ENCODE results near the gene LMF1. TPM values are rescaled to one million over a fixed set of nuclear protein-coding genes. Genes with fewer than 3 reads are reported as not detected.

LMF1 gene
- total RNA-seq, 2 experiments from 2014 or later: 17.0 to 31.4 TPM

DNA sequence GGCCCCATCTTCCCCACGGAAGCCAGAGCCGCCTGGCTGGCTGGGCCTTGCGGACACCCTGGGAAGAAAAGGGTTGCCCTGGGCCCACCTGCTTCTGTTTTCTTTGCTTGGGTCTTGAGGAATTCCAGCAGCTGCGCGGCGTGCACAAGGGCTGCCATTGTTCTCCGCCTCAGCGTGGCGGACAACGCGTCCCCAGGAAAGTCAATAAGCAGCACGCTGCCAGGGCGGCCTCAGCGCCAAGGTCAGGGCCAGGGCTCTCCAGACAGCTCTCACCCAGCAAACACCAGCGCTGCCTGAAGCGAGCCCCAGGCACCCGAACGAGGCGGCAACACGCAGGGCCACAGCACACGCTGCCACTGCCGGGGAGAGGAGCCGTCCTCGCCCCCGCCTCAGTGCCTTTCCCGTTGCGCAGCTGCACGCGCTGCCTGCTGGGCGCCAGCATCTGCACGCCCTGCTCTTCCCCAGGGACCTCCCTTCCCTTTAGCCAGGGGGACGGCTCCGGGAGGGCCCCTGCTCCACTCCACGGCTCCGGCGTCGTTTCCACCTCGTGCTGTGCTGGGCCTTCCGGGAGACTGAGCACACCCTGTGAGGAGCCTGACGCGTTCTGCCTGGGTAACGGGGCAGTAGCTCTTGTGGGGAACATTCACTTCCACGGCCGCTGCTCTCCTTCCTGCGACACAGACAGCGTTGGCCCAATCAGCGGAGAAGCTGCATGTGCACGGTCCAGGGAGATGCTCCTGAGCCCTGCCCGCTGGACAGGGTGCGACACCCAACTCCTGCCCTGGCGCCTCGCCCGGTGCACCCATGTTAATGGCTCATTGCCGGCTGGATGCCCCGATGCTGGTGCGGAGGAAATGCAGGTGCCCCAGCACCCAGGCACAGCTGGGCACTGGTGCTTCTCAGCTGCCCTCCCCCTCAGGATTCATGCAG lies 57.8 kb downstream of the LMF1 start:
- CTCF ChIA-PET (ENCODE audit: unreplicated experiment): no interaction called here
- Histone ChIP-seq H3K27ac (ENCODE audit: low read depth, low read length, poor library complexity, severe bottlenecking) (no peak overlapping the region), H3K36me3 (ENCODE audit: insufficient read depth, low read length) (peaks cover 7% of the 10 kb centered on the region), H3K4me2 (ENCODE audit: low read length) (no peak overlapping the region), H3K9me3 (ENCODE audit: low read length) (no peaks in the 10 kb centered on the region), H4K20me1 (ENCODE audit: insufficient read depth, low read length) (no peaks in the 10 kb centered on the region), H3K4me1 (ENCODE audit: insufficient read depth, low read length, poor library complexity, severe bottlenecking) (no peaks in the 10 kb centered on the region), H3K4me3 (ENCODE audit: low read depth, low read length, poor library complexity, severe bottlenecking) (no peak overlapping the region), H3K9me2 (ENCODE audit: insufficient read depth, low read length) (no peaks in the 10 kb centered on the region), H3K79me2 (ENCODE audit: insufficient read depth, low read depth, low read length) (no peaks in the 10 kb centered on the region), H2AFZ (ENCODE audit: low read length) (no peak overlapping the region)
- DNase-seq (ENCODE audit: low spot score): no peak
- BruUV-seq (replicated peaks): no TSS peak
- TF ChIP-seq, protein P1, sequence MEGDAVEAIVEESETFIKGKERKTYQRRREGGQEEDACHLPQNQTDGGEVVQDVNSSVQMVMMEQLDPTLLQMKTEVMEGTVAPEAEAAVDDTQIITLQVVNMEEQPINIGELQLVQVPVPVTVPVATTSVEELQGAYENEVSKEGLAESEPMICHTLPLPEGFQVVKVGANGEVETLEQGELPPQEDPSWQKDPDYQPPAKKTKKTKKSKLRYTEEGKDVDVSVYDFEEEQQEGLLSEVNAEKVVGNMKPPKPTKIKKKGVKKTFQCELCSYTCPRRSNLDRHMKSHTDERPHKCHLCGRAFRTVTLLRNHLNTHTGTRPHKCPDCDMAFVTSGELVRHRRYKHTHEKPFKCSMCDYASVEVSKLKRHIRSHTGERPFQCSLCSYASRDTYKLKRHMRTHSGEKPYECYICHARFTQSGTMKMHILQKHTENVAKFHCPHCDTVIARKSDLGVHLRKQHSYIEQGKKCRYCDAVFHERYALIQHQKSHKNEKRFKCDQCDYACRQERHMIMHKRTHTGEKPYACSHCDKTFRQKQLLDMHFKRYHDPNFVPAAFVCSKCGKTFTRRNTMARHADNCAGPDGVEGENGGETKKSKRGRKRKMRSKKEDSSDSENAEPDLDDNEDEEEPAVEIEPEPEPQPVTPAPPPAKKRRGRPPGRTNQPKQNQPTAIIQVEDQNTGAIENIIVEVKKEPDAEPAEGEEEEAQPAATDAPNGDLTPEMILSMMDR (conservative IDR thresholded peaks at IDR 0.05; ENCODE audit: low read length): no peak
- TF ChIP-seq EZH2phosphoT487 (IDR thresholded peaks at IDR 0.05; ENCODE audit: borderline replicate concordance, low read depth, low read length): no peak
- POLR2A ChIA-PET: no interaction called here
- intact Hi-C loops (cut with micrococcal nuclease; ENCODE audit: unreplicated experiment): no loop called here

DNA sequence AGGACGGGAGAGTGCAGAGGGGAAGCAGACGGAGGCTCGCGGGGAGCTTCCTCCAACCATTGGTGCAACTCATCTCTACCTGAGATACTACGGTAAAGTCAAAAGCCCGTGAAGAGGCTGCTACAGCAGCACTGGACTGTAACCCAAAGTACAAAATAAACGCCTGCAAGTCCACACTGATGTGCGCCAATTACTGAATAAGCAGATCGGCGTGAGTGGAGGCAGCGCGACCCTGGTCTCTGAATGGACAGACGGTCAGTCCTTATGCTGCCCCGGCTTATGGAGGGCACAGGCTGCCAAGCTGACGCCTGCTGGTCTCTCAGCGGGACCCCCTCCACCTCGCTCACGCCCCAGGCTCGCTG lies 58.5 kb downstream of the LMF1 start:
- H3K4me2 ChIP-seq (ENCODE audit: low read length): no peak overlapping the region
- TF ChIP-seq, protein P1 (conservative IDR thresholded peaks at IDR 0.05; ENCODE audit: low read length): no peak
- no peak for TF ChIP-seq EZH2phosphoT487 (IDR thresholded peaks at IDR 0.05; ENCODE audit: borderline replicate concordance, low read depth, low read length)
- H3K9me2 ChIP-seq (ENCODE audit: insufficient read depth, low read length): no peaks in the 10 kb centered on the region
- intact Hi-C loops (cut with micrococcal nuclease; ENCODE audit: unreplicated experiment): no loop called here
- no TSS peak for BruUV-seq (replicated peaks)
- H3K79me2 ChIP-seq (ENCODE audit: insufficient read depth, low read depth, low read length): no peaks in the 10 kb centered on the region
- POLR2A ChIA-PET: no interaction called here
- CTCF ChIA-PET (ENCODE audit: unreplicated experiment): no interaction called here
- H3K27ac ChIP-seq (ENCODE audit: low read depth, low read length, poor library complexity, severe bottlenecking): no peak overlapping the region
- no peaks in the 10 kb centered on the region for H3K9me3 ChIP-seq (ENCODE audit: low read length)
- no peak overlapping the region for H2AFZ ChIP-seq (ENCODE audit: low read length)
- peaks cover 14% of the 10 kb centered on the region for H3K36me3 ChIP-seq (ENCODE audit: insufficient read depth, low read length)
- DNase-seq (ENCODE audit: low spot score): no peak
- H3K4me3 ChIP-seq (ENCODE audit: low read depth, low read length, poor library complexity, severe bottlenecking): no peak overlapping the region
- H3K4me1 ChIP-seq (ENCODE audit: insufficient read depth, low read length, poor library complexity, severe bottlenecking): no peaks in the 10 kb centered on the region
- no peaks in the 10 kb centered on the region for H4K20me1 ChIP-seq (ENCODE audit: insufficient read depth, low read length)

Measured in OCI-LY7 (cell line).